ENCODE results near the gene MKX. TPM values are rescaled to one million over a fixed set of nuclear protein-coding genes. Genes with fewer than 3 reads are reported as not detected.

Gene MKX, protein sequence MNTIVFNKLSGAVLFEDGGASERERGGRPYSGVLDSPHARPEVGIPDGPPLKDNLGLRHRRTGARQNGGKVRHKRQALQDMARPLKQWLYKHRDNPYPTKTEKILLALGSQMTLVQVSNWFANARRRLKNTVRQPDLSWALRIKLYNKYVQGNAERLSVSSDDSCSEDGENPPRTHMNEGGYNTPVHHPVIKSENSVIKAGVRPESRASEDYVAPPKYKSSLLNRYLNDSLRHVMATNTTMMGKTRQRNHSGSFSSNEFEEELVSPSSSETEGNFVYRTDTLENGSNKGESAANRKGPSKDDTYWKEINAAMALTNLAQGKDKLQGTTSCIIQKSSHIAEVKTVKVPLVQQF
- under 1 TPM in 3 of 4 donors, not detected in 1; 0.25 to 0.31 (median 0.27) TPM for polyA plus RNA-seq
- long read RNA-seq, donor 1: 0 reads
- long read RNA-seq, donor 2: 0 reads
- long read RNA-seq, donor 3: 0 reads
- long read RNA-seq, donor 4: 0 reads
- long read RNA-seq, donor 5: 0 reads
- long read RNA-seq, donor 6: 0 reads
- long read RNA-seq, donor 7: 0 reads
- long read RNA-seq, donor 8: 0 reads
- long read RNA-seq, donor 9: 0 reads
- long read RNA-seq, donor 10, partial matches to known transcripts: 0 of 1 reads
- long read RNA-seq, donor 10, other reads (novel, unspliced or antisense): 0 of 1 reads

DNA sequence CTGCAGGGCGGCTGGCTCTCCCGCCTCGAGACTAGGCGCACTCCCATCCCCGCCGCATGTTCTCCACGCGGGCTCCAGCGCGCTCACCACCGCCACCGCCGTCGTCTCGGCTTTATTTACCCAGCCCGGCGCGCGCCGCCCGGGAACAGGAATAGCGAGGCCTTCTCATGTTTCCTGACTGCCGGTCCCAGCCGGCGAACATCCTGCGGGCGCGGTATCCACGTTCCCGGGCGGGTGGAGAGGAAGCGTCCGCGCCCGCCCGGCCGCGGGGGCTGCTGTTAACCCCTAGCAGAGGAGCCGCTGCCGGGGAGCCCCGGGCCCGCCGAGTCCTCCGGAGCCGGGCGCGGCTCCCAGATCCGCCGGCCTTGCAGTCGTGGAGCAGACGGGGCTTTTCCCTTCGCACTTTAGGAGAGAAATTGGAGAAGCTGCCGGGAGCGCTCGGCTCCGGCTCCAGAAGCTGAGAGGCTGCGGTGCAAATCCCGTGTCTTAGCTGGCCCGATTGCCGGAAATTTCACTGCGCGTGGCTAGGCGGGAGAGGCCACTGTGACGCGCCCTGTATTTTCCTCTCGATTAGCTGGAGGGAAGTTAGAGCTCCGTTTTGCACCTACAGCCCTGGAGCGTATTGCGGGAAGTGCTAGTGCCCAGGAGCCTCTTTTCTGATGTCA is at the start of gene MKX:
Gene MKX, minus strand, starts transcription at position 88 of the 665 bp plus-strand sequence. CDS start 2,404 bp downstream, outside the sequence.
- Histone ChIP-seq H3K4me1 (ENCODE audit: control insufficient read depth in 3 of 3, insufficient read depth in 2 of 3, low read depth in 1 of 3, low read length in 2 of 3) (peaks cover 4 to 35% (median 6%) of the 10 kb centered on the region in 3 donors), H3K9me3 (ENCODE audit: control insufficient read depth in 2 of 2, insufficient read depth in 1 of 2, low read depth in 1 of 2, low read length in 1 of 2) (peaks cover 0 to 3% of the 10 kb centered on the region in 2 donors), H3K27ac (ENCODE audit: low read depth in 1 of 3, low read length in 2 of 3) (no peak within 1 kb of the TSS), H3K4me3 (ENCODE audit: low read depth in 1 of 3, low read length in 3 of 3) (peak within 1 kb of the TSS; percentile 1 to 80 (median 28)), H3K36me3 (ENCODE audit: control insufficient read depth in 3 of 3, insufficient read depth in 2 of 3, low read depth in 1 of 3, low read length in 3 of 3) (no peaks in the 10 kb centered on the region), H3K27me3 (ENCODE audit: control insufficient read depth in 3 of 3, insufficient read depth in 3 of 3, low read length in 3 of 3) (peaks cover 25 to 70% (median 40%) of the 10 kb centered on the region in 3 donors)
- no peak for FAIRE-seq
- WGBS, 3 donors: 1 to 3% (median 3%) methylated on average over 64 to 69 of the region's 69 CpGs
- peak in 1 of 2 donors; percentile 67 for DNase-seq

DNA sequence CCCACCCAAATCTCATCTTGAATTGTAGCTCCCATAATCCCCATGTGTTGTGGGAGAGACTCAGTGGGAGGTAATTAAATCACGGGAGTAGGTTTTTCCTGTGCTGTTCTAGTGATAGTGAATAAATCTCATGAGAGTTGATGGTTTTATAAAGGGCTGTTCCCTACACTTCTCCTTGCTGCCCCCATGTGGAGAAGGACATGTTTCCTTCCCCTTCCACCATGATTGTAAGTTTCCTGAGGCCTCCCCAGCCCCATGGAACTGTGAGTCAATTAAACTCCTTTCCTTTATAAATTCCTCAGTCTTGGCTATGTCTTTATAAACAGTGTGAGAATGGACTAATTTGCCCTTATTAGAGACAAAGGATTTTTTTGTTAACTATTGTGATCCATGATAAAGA is 48.5 kb upstream of the MKX start:
- WGBS, 3 donors: 20 to 57% (median 44%) methylated on average over 1 of the region's 1 CpG
- FAIRE-seq (no peak), DNase-seq (peak in 1 of 2 donors; percentile 2)
- Histone ChIP-seq H3K9me3 (ENCODE audit: control insufficient read depth in 2 of 2, insufficient read depth in 1 of 2, low read depth in 1 of 2, low read length in 1 of 2) (no peaks in the 10 kb centered on the region), H3K4me3 (ENCODE audit: low read depth in 1 of 3, low read length in 3 of 3) (no peak overlapping the region), H3K27ac (ENCODE audit: low read depth in 1 of 3, low read length in 2 of 3) (no peak overlapping the region), H3K27me3 (ENCODE audit: control insufficient read depth in 3 of 3, insufficient read depth in 3 of 3, low read length in 3 of 3) (peaks cover 0 to 3% (median 0%) of the 10 kb centered on the region in 3 donors), H3K4me1 (ENCODE audit: control insufficient read depth in 3 of 3, insufficient read depth in 2 of 3, low read depth in 1 of 3, low read length in 2 of 3) (no peaks in the 10 kb centered on the region), H3K36me3 (ENCODE audit: control insufficient read depth in 3 of 3, insufficient read depth in 2 of 3, low read depth in 1 of 3, low read length in 3 of 3) (no peaks in the 10 kb centered on the region)

DNA sequence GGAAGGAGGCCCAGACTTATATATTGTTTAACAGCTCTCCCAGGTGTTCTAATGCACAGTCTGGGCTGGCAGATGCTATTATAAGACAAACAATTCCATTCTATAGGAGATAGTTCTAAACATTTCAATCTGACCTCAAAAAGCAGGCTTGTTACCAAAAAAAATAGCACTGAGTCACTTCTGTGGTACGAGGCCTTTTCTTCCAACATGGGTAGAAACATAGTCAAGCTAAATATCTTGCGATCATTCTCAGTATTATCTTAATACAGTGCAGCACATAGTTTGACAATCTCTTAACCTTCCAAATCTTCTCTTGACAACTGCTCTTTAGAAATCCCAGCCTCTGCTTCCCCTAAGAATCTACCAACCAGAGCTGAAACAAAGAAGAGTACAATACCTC is 46.6 kb upstream of the MKX start:
- H3K4me3 ChIP-seq (ENCODE audit: low read depth in 1 of 3, low read length in 3 of 3): no peak overlapping the region
- WGBS, 3 donors: 64 to 83% (median 64%) methylated on average over 2 of the region's 2 CpGs
- no peaks in the 10 kb centered on the region for H3K4me1 ChIP-seq (ENCODE audit: control insufficient read depth in 3 of 3, insufficient read depth in 2 of 3, low read depth in 1 of 3, low read length in 2 of 3)
- H3K36me3 ChIP-seq (ENCODE audit: control insufficient read depth in 3 of 3, insufficient read depth in 2 of 3, low read depth in 1 of 3, low read length in 3 of 3): no peaks in the 10 kb centered on the region
- no peaks in the 10 kb centered on the region for H3K9me3 ChIP-seq (ENCODE audit: control insufficient read depth in 2 of 2, insufficient read depth in 1 of 2, low read depth in 1 of 2, low read length in 1 of 2)
- H3K27me3 ChIP-seq (ENCODE audit: control insufficient read depth in 3 of 3, insufficient read depth in 3 of 3, low read length in 3 of 3): peaks cover 0 to 3% (median 0%) of the 10 kb centered on the region in 3 donors
- DNase-seq (no peak), FAIRE-seq (no peak)
- H3K27ac ChIP-seq (ENCODE audit: low read depth in 1 of 3, low read length in 2 of 3): no peak overlapping the region

DNA sequence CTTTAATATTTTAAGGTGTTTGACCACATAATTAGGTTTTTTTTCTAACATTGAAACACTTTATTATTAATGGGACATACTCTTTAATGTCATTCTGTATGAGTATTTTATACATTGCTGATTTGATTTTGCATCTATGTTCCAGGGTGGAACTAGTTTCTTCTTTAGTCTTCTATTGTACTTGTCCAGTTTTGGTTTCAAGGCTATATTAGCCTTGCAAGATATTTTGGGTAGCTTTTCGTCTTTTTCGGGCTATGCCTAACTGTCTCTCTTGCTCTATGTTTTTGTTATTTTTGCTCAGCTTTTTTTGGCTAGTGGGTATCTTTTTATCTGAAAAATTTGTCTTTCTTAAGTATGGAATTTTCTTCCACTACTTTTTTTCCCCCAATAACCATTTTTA is 38.7 kb upstream of the MKX start:
- FAIRE-seq (no peak), DNase-seq (no peak)
- Histone ChIP-seq H3K36me3 (ENCODE audit: control insufficient read depth in 3 of 3, insufficient read depth in 2 of 3, low read depth in 1 of 3, low read length in 3 of 3) (no peaks in the 10 kb centered on the region), H3K27ac (ENCODE audit: low read depth in 1 of 3, low read length in 2 of 3) (no peak overlapping the region), H3K4me1 (ENCODE audit: control insufficient read depth in 3 of 3, insufficient read depth in 2 of 3, low read depth in 1 of 3, low read length in 2 of 3) (no peaks in the 10 kb centered on the region), H3K9me3 (ENCODE audit: control insufficient read depth in 2 of 2, insufficient read depth in 1 of 2, low read depth in 1 of 2, low read length in 1 of 2) (peaks cover 1 to 4% of the 10 kb centered on the region in 2 donors), H3K4me3 (ENCODE audit: low read depth in 1 of 3, low read length in 3 of 3) (no peak overlapping the region), H3K27me3 (ENCODE audit: control insufficient read depth in 3 of 3, insufficient read depth in 3 of 3, low read length in 3 of 3) (peaks cover 0 to 2% (median 0%) of the 10 kb centered on the region in 3 donors)
- WGBS, 3 donors: 79 to 92% (median 89%) methylated on average over 2 of the region's 2 CpGs

DNA sequence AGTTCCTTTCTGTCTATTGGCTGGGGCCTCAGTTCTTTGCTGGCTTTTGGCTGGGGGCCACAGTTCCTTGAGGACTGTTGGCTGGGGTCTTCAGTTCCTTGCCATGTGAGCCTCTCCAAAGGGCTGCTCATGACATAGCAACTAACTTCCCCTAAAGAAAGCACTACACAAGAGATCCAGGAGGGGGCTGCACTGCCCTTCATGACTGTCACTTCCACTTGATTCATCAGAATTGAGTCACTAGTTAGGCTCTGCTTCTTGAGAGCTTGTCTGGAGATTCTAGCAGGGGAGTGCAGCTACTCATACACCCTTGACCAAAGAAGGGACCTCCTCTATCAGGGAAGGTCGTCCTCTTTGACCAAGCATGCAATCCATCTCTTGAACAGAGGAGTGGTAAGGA is 38.0 kb upstream of the MKX start:
- DNase-seq: peak in 1 of 2 donors; percentile 1
- Histone ChIP-seq H3K9me3 (ENCODE audit: control insufficient read depth in 2 of 2, insufficient read depth in 1 of 2, low read depth in 1 of 2, low read length in 1 of 2) (peaks cover 1 to 4% of the 10 kb centered on the region in 2 donors), H3K36me3 (ENCODE audit: control insufficient read depth in 3 of 3, insufficient read depth in 2 of 3, low read depth in 1 of 3, low read length in 3 of 3) (no peaks in the 10 kb centered on the region), H3K4me1 (ENCODE audit: control insufficient read depth in 3 of 3, insufficient read depth in 2 of 3, low read depth in 1 of 3, low read length in 2 of 3) (no peaks in the 10 kb centered on the region), H3K27me3 (ENCODE audit: control insufficient read depth in 3 of 3, insufficient read depth in 3 of 3, low read length in 3 of 3) (peaks cover 0 to 2% (median 0%) of the 10 kb centered on the region in 3 donors), H3K4me3 (ENCODE audit: low read depth in 1 of 3, low read length in 3 of 3) (no peak overlapping the region), H3K27ac (ENCODE audit: low read depth in 1 of 3, low read length in 2 of 3) (no peak overlapping the region)
- 17 to 30% (median 22%) methylated on average over 1 of the region's 1 CpG for WGBS, 3 donors
- FAIRE-seq: no peak

DNA sequence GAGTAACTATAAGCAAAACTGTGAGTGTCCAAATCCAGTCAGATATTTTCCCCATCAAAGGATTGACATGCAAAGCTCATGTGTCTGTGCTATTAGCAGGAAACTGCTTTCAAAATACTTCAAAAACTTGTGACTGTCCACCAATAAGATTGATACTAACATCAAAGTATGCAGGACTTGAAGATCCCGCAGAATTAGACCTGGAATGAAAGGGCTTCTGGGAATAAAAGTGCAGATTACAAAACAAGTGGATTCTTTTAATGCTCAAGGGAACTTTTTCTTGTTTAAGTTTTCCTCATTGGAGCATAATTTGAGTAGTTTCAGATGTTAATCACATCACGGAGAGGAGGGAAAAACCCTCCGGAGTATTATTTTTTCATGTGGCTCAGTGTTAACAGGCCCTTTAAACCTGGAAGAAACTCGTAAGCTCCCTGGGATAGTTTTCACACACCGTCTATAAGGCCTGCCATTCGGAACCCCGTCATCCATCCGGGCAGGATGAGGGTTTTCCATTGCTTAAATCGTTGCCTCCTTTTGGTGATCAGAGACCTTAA is 33.9 kb upstream of the MKX start:
- WGBS, 3 donors: 63 to 78% (median 75%) methylated on average over 9 of the region's 9 CpGs
- DNase-seq (no peak), FAIRE-seq (no peak)
- Histone ChIP-seq H3K27me3 (ENCODE audit: control insufficient read depth in 3 of 3, insufficient read depth in 3 of 3, low read length in 3 of 3) (peaks cover 0 to 2% (median 0%) of the 10 kb centered on the region in 3 donors), H3K36me3 (ENCODE audit: control insufficient read depth in 3 of 3, insufficient read depth in 2 of 3, low read depth in 1 of 3, low read length in 3 of 3) (no peaks in the 10 kb centered on the region), H3K9me3 (ENCODE audit: control insufficient read depth in 2 of 2, insufficient read depth in 1 of 2, low read depth in 1 of 2, low read length in 1 of 2) (peaks cover 1 to 4% of the 10 kb centered on the region in 2 donors), H3K4me3 (ENCODE audit: low read depth in 1 of 3, low read length in 3 of 3) (no peak overlapping the region), H3K4me1 (ENCODE audit: control insufficient read depth in 3 of 3, insufficient read depth in 2 of 3, low read depth in 1 of 3, low read length in 2 of 3) (no peaks in the 10 kb centered on the region), H3K27ac (ENCODE audit: low read depth in 1 of 3, low read length in 2 of 3) (no peak overlapping the region)

DNA sequence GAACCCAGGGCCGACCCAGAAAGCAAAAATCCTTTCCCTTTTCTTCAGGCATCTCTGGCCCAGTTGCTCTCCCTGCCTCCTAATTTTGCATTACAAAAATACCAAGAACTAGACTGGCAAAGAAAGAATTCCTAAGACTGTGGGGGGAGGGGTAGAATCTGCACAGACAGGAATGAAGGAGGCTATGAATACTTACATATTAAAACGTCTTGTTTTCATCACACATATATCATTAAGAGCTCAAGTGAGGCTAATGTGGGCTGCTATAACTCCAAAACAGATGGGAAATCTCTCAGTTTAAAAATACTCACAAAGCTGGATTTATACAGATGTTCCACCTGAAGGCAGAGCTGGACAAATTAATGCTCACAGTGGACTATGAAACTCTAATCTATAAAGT is 29.2 kb upstream of the MKX start:
- Histone ChIP-seq H3K27ac (ENCODE audit: low read depth in 1 of 3, low read length in 2 of 3) (no peak overlapping the region), H3K4me1 (ENCODE audit: control insufficient read depth in 3 of 3, insufficient read depth in 2 of 3, low read depth in 1 of 3, low read length in 2 of 3) (no peaks in the 10 kb centered on the region), H3K4me3 (ENCODE audit: low read depth in 1 of 3, low read length in 3 of 3) (no peak overlapping the region), H3K27me3 (ENCODE audit: control insufficient read depth in 3 of 3, insufficient read depth in 3 of 3, low read length in 3 of 3) (no peaks in the 10 kb centered on the region), H3K9me3 (ENCODE audit: control insufficient read depth in 2 of 2, insufficient read depth in 1 of 2, low read depth in 1 of 2, low read length in 1 of 2) (no peaks in the 10 kb centered on the region), H3K36me3 (ENCODE audit: control insufficient read depth in 3 of 3, insufficient read depth in 2 of 3, low read depth in 1 of 3, low read length in 3 of 3) (no peaks in the 10 kb centered on the region)
- no peak for DNase-seq
- FAIRE-seq: no peak
- WGBS, 3 donors: 45 to 55% (median 50%) methylated on average over 2 of the region's 2 CpGs

DNA sequence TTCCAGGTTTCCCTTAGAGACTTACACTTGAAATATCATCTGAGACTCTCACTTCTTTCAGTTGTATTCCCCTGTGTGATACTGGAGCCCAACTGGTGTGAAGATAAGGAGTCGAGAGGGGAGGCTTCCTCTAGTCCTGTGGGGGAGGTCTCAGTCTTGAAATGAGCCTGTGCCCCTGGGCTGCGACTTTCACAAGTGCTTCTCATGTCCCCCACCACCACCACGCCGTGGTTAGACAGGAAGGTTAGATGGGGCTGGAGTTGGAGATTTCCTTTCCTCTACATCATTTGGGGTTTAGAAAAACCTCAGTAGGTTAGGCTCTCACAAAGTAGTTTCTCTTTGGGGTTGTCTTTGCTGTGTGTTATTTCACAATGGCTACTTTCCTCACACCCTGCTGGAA is 25.6 kb upstream of the MKX start:
- WGBS, 3 donors: 49 to 65% (median 58%) methylated on average over 4 of the region's 4 CpGs
- Histone ChIP-seq H3K4me1 (ENCODE audit: control insufficient read depth in 3 of 3, insufficient read depth in 2 of 3, low read depth in 1 of 3, low read length in 2 of 3) (no peaks in the 10 kb centered on the region), H3K4me3 (ENCODE audit: low read depth in 1 of 3, low read length in 3 of 3) (no peak overlapping the region), H3K9me3 (ENCODE audit: control insufficient read depth in 2 of 2, insufficient read depth in 1 of 2, low read depth in 1 of 2, low read length in 1 of 2) (no peaks in the 10 kb centered on the region), H3K36me3 (ENCODE audit: control insufficient read depth in 3 of 3, insufficient read depth in 2 of 3, low read depth in 1 of 3, low read length in 3 of 3) (no peaks in the 10 kb centered on the region), H3K27me3 (ENCODE audit: control insufficient read depth in 3 of 3, insufficient read depth in 3 of 3, low read length in 3 of 3) (no peaks in the 10 kb centered on the region), H3K27ac (ENCODE audit: low read depth in 1 of 3, low read length in 2 of 3) (no peak overlapping the region)
- FAIRE-seq: no peak
- no peak for DNase-seq
